SK-N-DZ (cell line): Measurements from ENCODE around the gene SCFD2.
A peak's percentile ranks its signal among the peaks of the same experiment; 100 is the strongest.

ENCODE experiments used
- DNase-seq: peaks from one replicate; pipeline ENCODE4 v3.0.0-alpha.2; 2015; ENCODE audit warnings: low spot score
- small RNA-seq, 2 experiments: library from RNA; depleted of rRNA; stranded (forward); fragments of <200 nt; gene quantifications; one replicate each; pipeline ENCODE3, GENCODE V24; 2014

Gene SCFD2

DNA sequence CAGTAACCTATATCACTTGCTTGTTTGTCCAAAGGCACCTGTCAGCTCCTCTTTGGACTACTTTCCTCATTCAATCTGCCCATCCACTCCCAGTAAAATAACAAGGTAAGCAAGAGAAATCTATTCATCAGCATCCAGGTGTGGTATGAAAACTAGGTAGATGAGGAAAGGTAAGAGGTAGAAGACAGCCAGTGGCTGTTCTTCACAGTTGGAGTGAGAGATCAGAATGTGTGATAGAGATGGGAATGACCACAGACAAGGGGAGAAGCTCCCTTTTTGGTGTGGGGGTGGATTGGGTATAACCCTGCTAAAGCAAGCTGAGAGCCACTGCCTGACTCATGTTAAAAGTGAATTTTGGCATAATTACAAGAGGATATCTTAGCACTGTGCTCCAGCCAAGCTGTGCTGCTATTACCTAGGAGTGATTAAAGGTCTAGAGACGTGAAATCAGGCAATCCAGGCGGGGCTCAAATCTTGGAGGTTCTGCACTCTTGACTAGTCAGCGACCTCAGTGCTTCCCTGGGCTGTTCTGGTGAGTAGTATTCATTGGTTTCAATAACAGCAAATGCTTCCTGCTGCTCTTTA lies 531.8 kb downstream of the SCFD2 start:
- DNase-seq: no peak

DNA sequence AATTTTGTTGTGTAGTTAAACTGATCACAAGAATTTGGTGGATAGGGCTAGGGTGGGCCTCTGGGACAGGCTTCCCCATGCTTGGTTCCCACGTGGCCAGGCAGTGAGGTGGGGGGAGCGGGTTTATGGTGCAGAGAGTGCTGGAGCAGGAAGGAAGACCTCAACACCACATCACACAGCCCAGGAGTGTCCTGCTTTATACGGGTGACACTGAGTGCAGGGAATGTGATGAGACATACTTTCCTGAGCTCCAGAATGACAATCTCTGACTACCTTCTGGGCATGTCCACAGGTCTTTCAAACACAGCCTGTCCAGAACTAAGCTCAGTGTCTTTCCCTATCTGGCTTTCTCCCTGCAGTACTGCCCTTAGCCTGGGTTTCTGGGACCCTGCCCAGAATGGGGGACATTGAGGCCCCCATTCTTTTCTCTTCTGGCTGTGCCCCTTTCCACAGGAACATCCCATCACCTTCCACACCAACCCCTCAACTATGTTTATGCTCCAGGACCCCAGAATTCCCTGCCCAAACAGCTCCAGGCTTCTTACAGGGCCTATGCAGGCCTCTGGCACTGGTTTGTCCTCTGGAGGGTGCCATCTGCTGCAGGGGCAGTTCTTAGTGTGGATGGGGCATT lies 540.3 kb downstream of the SCFD2 start:
- DNase-seq: no peak

DNA sequence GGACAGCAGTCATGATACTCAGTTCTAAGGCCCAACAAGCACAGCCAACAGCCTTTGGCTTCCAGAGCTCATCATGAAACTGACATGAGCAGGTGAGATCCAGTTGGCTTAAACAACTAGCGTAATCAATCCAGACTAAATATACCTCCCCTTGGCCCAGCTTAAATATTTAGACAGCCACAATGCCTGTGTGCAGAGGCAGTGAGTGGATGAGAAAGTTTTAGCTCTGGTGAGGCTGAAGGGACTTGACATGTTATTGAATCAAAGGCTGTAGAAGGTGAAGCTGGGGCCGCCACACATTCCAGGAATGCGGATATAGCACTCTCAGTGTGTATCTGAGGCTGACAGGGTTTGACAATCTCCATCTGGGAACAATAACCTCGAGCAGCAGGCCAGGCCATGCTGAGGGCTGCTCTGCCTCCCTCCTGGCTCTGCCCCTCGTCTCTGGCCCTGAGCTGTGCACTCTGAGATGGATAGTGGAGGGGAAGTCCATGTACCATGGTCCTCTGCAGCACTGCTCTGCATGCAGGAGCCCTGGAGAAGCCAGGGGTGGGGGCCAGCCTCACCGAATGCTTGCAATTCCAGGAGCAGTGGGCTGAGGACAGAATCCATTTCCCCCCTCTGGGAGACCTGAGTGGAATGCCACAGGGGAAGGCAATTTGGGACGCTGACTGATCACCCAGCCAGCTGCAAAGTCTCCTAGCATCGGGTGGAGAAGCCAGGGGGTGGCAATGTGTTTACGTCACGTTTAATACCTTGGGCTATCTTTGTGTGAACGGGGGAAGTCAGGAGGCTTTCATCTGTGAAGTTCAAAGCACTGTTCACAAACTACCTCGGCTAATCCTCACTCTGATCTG lies 541.0 kb downstream of the SCFD2 start:
- DNase-seq: peak; percentile 53

DNA sequence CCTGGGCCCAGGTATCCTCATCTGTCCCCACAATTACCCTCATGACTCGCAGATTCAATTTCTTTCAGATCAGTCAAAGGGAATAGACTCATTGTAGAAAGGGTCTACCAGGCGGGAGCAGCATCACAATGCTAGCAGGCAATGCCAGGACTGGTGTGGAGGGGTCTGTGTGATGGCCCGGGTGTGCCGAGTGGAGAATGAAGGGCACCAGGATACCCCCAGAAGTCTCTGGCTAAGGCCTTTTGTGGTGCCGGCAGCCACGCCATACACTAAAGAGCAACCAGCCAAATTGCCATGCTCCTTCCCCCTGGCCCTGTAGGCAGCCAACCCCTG lies 541.6 kb downstream of the SCFD2 start:
- no peak for DNase-seq

DNA sequence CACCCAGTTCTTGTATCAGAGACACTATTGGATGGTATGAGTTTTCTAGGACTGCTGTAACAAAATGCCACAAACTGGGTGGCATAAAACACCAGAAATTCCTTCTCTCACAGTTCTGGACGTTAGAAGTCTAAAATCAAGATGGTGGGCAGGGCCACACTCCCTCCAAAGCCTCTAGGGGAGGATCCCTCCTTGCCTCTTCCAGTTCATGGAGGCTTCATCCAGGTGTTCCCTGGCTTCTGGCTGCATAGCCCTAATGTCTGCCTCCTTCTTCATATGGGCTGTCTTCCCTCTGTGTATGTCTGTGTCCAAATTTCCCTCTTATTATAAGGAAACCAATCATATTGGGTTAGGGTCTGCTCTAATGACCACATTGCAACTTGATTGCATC lies 542.2 kb downstream of the SCFD2 start:
- no peak for DNase-seq

Small RNA genes within 50 kb of the gene (small RNA-seq; reads per million reads assigned to genes)
- gene RNU6-310P: 0 reads per million in 2 experiments
